Fibroblast of lung (primary cell): Measurements from ENCODE around the gene TBC1D8.

Source experiments
- EZH2 ChIP-seq: IDR thresholded peaks from 2 replicates; pipeline ENCODE4 v1.5.1; 2012; ENCODE audit warnings: low read length, control low read depth, mild to moderate bottlenecking; ENCODE audit errors: missing control alignments
- TF ChIP-seq, protein P1 (sequence below), 2 donors: IDR thresholded peaks in 1 of 2; conservative IDR thresholded peaks in 1 of 2; 1 replicate in 1 of 2; 2 replicates in 1 of 2; pipeline ENCODE4 v1.5.1; 2011 to 2012; ENCODE audit warnings: low read length in 2 of 2, control low read depth in 1 of 2, inconsistent platforms in 1 of 2, low read depth in 1 of 2, mild to moderate bottlenecking in 1 of 2

DNA sequence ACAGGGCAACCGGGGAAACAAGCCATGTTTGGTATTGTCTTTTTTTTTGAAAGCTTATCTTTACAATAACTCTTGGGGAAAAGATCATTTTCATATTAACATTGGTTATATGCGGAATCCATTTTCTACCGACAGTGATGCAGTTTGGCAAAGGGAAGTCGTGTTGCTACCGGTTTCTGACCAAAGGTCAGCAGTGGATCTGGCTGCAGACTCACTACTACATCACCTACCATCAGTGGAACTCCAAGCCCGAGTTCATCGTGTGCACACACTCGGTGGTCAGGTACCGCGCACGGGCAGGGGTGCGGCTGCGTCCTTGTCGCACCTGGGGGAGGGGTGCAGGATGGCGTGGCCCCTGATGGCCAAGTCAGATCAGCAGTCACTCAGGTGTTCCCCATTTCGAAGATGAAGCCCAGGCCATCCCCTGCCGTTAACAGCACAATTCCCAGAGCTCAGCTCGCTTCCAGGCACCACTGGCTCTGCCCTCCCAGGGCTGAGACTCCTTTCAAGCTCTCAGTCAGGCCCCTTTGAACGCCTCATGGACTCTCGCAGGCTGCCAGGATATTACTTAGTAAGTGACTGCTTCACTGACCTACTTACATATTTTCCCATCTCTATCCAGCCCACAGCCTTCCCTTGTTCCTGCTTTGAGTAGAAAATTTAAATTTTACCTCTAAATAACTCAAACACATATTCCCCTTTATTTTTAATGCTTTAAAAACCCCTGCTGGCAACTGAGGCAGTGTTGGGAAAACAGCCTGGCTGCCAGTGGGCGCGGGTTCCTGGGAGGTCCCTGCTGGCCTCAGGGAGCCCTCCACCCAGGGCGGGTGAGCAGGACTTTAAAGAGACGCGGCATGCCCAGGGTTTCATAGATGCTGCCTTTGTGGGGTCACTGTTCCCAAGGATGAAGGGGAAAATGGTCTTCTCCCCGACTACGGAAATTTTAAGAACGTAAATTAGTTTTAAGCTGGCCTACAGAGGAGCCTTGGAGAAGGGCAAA, 182.7 kb downstream of the TBC1D8 start:
- TF ChIP-seq, protein P1, sequence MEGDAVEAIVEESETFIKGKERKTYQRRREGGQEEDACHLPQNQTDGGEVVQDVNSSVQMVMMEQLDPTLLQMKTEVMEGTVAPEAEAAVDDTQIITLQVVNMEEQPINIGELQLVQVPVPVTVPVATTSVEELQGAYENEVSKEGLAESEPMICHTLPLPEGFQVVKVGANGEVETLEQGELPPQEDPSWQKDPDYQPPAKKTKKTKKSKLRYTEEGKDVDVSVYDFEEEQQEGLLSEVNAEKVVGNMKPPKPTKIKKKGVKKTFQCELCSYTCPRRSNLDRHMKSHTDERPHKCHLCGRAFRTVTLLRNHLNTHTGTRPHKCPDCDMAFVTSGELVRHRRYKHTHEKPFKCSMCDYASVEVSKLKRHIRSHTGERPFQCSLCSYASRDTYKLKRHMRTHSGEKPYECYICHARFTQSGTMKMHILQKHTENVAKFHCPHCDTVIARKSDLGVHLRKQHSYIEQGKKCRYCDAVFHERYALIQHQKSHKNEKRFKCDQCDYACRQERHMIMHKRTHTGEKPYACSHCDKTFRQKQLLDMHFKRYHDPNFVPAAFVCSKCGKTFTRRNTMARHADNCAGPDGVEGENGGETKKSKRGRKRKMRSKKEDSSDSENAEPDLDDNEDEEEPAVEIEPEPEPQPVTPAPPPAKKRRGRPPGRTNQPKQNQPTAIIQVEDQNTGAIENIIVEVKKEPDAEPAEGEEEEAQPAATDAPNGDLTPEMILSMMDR (conservative IDR thresholded peaks at IDR 0.05 in 1 of 2, IDR thresholded peaks at IDR 0.05 in 1 of 2; ENCODE audit: low read depth in 1 of 2, low read length in 2 of 2), result no peak
- TF ChIP-seq EZH2, result no peak
